Astrocyte of the spinal cord (primary cell): Measurements from ENCODE around the gene HTR3C.
"Not testable (repeated sequence)": the region's sequence is repeated elsewhere in the genome, so short reads cannot be mapped to it uniquely, and the experiment has no call there.

ENCODE experiments used
- DNase-seq: peaks from one replicate; pipeline ENCODE4 v3.0.0; 2011; ENCODE audit warnings: low read depth, low spot score
- H3K4me3 ChIP-seq: 2 replicates; pipeline ENCODE4 v1.5.1; 2011; ENCODE audit warnings: low read depth, mild to moderate bottlenecking, low read length, moderate library complexity
- in situ Hi-C: cut with HindIII; loops from 2 replicates; pipeline ENCODE4 v1.10.0; 2017; ENCODE audit warnings: low sequenced_read_pairs
- TF ChIP-seq, protein P1 (sequence below): IDR thresholded peaks from 2 replicates; pipeline ENCODE4 v1.5.1; 2012; ENCODE audit warnings: low read depth, mild to moderate bottlenecking, low read length, inconsistent platforms

Gene HTR3C, protein sequence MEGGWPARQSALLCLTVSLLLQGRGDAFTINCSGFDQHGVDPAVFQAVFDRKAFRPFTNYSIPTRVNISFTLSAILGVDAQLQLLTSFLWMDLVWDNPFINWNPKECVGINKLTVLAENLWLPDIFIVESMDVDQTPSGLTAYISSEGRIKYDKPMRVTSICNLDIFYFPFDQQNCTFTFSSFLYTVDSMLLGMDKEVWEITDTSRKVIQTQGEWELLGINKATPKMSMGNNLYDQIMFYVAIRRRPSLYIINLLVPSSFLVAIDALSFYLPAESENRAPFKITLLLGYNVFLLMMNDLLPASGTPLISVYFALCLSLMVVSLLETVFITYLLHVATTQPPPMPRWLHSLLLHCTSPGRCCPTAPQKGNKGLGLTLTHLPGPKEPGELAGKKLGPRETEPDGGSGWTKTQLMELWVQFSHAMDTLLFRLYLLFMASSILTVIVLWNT

GRCh38 chr3:184052767-184053166 is at the start of gene HTR3C:
Gene HTR3C, plus strand, starts transcription at chr3:184053047. Its CDS starts 34 bp downstream, at chr3:184053081.
- no peak within 1 kb of the TSS for H3K4me3 ChIP-seq
- TF ChIP-seq, protein P1, sequence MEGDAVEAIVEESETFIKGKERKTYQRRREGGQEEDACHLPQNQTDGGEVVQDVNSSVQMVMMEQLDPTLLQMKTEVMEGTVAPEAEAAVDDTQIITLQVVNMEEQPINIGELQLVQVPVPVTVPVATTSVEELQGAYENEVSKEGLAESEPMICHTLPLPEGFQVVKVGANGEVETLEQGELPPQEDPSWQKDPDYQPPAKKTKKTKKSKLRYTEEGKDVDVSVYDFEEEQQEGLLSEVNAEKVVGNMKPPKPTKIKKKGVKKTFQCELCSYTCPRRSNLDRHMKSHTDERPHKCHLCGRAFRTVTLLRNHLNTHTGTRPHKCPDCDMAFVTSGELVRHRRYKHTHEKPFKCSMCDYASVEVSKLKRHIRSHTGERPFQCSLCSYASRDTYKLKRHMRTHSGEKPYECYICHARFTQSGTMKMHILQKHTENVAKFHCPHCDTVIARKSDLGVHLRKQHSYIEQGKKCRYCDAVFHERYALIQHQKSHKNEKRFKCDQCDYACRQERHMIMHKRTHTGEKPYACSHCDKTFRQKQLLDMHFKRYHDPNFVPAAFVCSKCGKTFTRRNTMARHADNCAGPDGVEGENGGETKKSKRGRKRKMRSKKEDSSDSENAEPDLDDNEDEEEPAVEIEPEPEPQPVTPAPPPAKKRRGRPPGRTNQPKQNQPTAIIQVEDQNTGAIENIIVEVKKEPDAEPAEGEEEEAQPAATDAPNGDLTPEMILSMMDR, result no peak
- in situ Hi-C loops, result no loop called here
- DNase-seq, result no peak

- in situ Hi-C loops, result no loop called here
- TF ChIP-seq, protein P1, result no peak
- H3K4me3 ChIP-seq, result no peak overlapping the region
- DNase-seq, result peak; percentile 43
Observed at GRCh38 chr3:184003187-184003967, 49.5 kb upstream of the HTR3C start.

- H3K4me3 ChIP-seq, result no peak overlapping the region
- TF ChIP-seq, protein P1, result no peak
- DNase-seq, result no peak
- in situ Hi-C loops, result no loop called here
Observed at GRCh38 chr3:184004476-184004875, 48.4 kb upstream of the HTR3C start.

DNA sequence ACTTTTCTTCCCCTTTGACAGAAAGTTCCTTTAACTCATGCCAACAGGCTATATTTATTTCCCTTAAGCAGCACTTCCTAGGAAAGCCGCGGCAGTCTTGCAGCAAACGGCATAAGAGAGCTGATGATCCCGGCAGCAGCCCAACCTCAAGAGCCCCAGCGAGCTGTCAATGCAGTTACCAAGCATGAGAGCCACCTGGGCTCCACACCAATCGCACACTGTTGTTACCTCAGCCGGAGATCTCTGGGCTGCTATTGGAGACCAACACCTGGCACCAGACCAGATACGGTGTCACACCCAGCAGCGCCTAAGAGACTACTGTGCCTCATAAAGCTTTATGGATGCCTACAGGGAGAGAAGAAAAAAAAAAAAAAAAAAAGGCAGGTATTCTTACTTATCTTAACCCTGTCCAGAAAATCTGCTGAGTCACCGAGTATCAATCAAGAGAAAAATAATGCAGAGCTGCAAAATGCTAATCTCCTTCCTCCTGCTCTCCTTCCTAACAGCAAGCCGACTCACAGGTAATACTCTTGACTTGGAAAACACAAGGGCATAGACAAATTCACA is 46.8 kb upstream of the HTR3C start:
- H3K4me3 ChIP-seq, result no peak overlapping the region
- peak; percentile 42 for DNase-seq
- TF ChIP-seq, protein P1, result no peak
- in situ Hi-C loops, result no loop called here

DNA sequence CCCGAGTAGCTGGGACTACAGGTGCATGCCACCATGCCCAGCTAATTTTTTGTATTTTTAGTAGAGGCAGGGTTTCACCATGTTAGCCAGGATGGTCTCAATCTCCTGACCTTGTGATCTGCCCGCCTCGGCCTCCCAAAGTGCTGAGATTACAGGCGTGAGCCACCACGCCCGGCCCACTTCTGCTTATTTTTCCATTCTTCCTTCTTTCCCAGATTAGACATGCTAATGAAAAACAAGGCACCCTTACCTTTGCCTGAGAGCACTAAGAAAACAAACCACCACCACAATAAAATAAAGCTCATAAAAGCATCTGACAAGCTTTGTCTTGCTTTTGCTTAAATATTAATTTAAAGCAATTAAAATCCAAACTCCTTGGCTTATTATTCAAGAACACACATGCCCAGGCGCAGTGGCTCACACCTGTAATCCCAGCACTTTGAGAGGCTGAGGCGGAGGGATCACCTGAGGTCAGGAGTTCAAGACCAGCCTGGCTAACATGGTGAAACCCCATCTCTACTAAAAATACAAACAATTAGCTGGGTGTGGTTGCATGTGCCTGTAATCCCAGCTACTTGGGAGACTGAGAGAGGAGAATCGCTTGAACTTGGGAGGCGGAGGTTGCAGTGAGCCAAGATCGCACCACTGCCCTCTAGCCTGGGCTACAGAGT is 45.6 kb upstream of the HTR3C start:
- DNase-seq, in situ Hi-C loops, H3K4me3 ChIP-seq: not testable (repeated sequence)

GRCh38 chr3:184008161-184008560 is 44.7 kb upstream of the HTR3C start:
- in situ Hi-C loops, result no loop called here
- no peak for DNase-seq
- no peak overlapping the region for H3K4me3 ChIP-seq
- TF ChIP-seq, protein P1, result no peak
